ENCODE results near the gene KHDC1. TPM values are rescaled to one million over a fixed set of nuclear protein-coding genes. Genes with fewer than 3 reads are reported as not detected.

Gene KHDC1
- polyA plus RNA-seq, 1 donor (not counting 4 experiments of a cell fraction or from before 2014, with no cell fraction given): 0.55 TPM

DNA sequence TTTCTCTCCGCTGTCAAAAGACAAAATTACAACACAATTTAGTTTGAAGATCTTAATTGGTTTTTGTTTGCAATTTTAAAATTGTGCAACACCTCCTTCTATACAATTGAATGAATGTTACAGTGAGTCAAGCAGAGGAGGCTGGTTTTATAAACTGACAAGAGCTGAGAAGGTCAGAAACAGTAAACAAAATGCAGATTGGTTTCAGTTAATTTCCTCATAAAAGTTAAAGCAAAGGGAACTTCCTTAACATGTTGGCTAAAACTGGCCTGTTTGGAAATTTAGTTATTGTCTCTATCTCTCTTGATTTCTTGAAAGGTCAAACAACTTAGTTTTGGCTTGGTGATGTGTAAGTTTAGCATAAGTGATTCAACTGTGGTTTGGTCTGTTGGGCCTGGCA, 59.9 kb downstream of the KHDC1 start:
- FAIRE-seq (no peak), DNase-seq (ENCODE audit: low read depth, low spot score) (no peak)
- Histone ChIP-seq H3K9me1 (ENCODE audit: control insufficient read depth, extremely low read depth, insufficient read depth, low read length) (no peaks in the 10 kb centered on the region), H3K27ac (ENCODE audit: control insufficient read depth, insufficient read depth, low read length) (no peak overlapping the region), H3K4me3 (ENCODE audit: control insufficient read depth in 2 of 3, extremely low read depth in 1 of 3, insufficient read depth in 2 of 3, low read depth in 1 of 3, low read length in 3 of 3) (no peak overlapping the region), H4K20me1 (ENCODE audit: control insufficient read depth, extremely low read depth, insufficient read depth, low read length) (no peaks in the 10 kb centered on the region), H3K27me3 (ENCODE audit: control insufficient read depth, extremely low read depth, insufficient read depth, low read length) (no peaks in the 10 kb centered on the region), H3K4me1 (ENCODE audit: control insufficient read depth, extremely low read depth, insufficient read depth, low read length) (no peaks in the 10 kb centered on the region), H3K36me3 (ENCODE audit: control insufficient read depth in 2 of 2, extremely low read depth in 1 of 2, insufficient read depth in 2 of 2, low read length in 2 of 2) (no peaks in the 10 kb centered on the region), H3K9ac (ENCODE audit: control insufficient read depth, extremely low read depth, insufficient read depth, low read length) (no peak overlapping the region), H3K79me2 (ENCODE audit: control insufficient read depth, insufficient read depth, low read length) (no peaks in the 10 kb centered on the region), H3K4me2 (ENCODE audit: control insufficient read depth, extremely low read depth, insufficient read depth, low read depth, low read length) (no peak overlapping the region), H2AFZ (ENCODE audit: control insufficient read depth, low read length) (no peak overlapping the region), H3K9me3 (ENCODE audit: control insufficient read depth, low read depth, low read length) (no peaks in the 10 kb centered on the region)
- dilution Hi-C loops (cut with MboI; ENCODE audit: extremely low pct_ligation_motif_present, low sequenced_read_pairs): no loop called here
- no peak for TF ChIP-seq EZH2 (IDR thresholded peaks at IDR 0.05; ENCODE audit: low read length)

DNA sequence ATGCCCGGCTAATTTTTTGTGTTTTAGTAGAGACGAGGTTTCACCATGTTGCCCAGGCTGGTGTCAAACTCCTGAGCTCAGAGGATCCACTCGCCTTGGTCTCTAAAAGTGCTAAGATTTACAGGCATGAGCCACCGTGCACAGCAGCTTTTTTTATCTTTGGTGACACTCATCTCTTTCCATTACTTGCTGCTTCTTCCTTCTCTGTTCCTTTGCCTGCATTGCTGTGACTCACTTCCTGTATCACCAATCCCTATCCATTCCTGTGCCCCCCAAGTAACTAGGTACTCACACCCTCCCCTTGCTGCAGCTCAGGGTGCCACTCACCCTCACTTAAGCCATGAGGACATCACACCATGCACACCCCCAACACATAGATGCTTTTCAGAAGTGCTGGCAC, 62.3 kb downstream of the KHDC1 start:
- no peaks in the 10 kb centered on the region for H4K20me1 ChIP-seq (ENCODE audit: control insufficient read depth, extremely low read depth, insufficient read depth, low read length)
- H3K9ac ChIP-seq (ENCODE audit: control insufficient read depth, extremely low read depth, insufficient read depth, low read length): no peak overlapping the region
- H3K9me3 ChIP-seq (ENCODE audit: control insufficient read depth, low read depth, low read length): no peaks in the 10 kb centered on the region
- TF ChIP-seq EZH2 (IDR thresholded peaks at IDR 0.05; ENCODE audit: low read length): no peak
- TF ChIP-seq, protein P1, sequence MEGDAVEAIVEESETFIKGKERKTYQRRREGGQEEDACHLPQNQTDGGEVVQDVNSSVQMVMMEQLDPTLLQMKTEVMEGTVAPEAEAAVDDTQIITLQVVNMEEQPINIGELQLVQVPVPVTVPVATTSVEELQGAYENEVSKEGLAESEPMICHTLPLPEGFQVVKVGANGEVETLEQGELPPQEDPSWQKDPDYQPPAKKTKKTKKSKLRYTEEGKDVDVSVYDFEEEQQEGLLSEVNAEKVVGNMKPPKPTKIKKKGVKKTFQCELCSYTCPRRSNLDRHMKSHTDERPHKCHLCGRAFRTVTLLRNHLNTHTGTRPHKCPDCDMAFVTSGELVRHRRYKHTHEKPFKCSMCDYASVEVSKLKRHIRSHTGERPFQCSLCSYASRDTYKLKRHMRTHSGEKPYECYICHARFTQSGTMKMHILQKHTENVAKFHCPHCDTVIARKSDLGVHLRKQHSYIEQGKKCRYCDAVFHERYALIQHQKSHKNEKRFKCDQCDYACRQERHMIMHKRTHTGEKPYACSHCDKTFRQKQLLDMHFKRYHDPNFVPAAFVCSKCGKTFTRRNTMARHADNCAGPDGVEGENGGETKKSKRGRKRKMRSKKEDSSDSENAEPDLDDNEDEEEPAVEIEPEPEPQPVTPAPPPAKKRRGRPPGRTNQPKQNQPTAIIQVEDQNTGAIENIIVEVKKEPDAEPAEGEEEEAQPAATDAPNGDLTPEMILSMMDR (optimal IDR thresholded peaks at IDR 0.05 in 1 of 3, IDR thresholded peaks at IDR 0.05 in 1 of 3, conservative IDR thresholded peaks at IDR 0.05 in 1 of 3; ENCODE audit: extremely low read depth in 1 of 3, insufficient read depth in 2 of 3, low read length in 3 of 3): no peak
- H3K9me1 ChIP-seq (ENCODE audit: control insufficient read depth, extremely low read depth, insufficient read depth, low read length): no peaks in the 10 kb centered on the region
- dilution Hi-C loops (cut with MboI; ENCODE audit: extremely low pct_ligation_motif_present, low sequenced_read_pairs): no loop called here
- no peak overlapping the region for H2AFZ ChIP-seq (ENCODE audit: control insufficient read depth, low read length)
- H3K79me2 ChIP-seq (ENCODE audit: control insufficient read depth, insufficient read depth, low read length): no peaks in the 10 kb centered on the region
- H3K27me3 ChIP-seq (ENCODE audit: control insufficient read depth, extremely low read depth, insufficient read depth, low read length): no peaks in the 10 kb centered on the region
- DNase-seq (ENCODE audit: low read depth, low spot score): no peak
- H3K4me3 ChIP-seq (ENCODE audit: control insufficient read depth in 2 of 3, extremely low read depth in 1 of 3, insufficient read depth in 2 of 3, low read depth in 1 of 3, low read length in 3 of 3): no peak overlapping the region
- FAIRE-seq: no peak
- H3K4me1 ChIP-seq (ENCODE audit: control insufficient read depth, extremely low read depth, insufficient read depth, low read length): no peaks in the 10 kb centered on the region
- no peaks in the 10 kb centered on the region for H3K36me3 ChIP-seq (ENCODE audit: control insufficient read depth in 2 of 2, extremely low read depth in 1 of 2, insufficient read depth in 2 of 2, low read length in 2 of 2)
- no peak overlapping the region for H3K4me2 ChIP-seq (ENCODE audit: control insufficient read depth, extremely low read depth, insufficient read depth, low read depth, low read length)
- H3K27ac ChIP-seq (ENCODE audit: control insufficient read depth, insufficient read depth, low read length): no peak overlapping the region

DNA sequence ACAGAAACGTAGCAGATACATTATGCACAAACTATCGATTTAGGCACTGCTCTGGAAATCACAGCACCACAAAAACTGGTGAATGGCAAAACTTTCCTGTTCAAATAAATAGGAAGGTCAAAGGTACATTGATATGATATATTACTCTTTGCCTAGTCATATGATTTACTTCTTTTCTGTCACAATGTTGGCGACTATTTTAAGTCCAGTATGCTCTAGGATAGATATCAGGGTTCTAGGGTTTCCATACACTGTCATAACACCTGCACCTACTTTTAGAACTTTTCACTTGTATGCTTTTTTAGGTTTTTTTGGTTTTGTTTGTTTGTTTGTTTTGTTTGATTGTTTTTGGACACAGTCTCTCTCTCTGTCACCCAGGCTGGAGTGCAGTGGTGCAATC, 62.7 kb downstream of the KHDC1 start:
- no peak for FAIRE-seq
- TF ChIP-seq, protein P1 (optimal IDR thresholded peaks at IDR 0.05 in 1 of 3, IDR thresholded peaks at IDR 0.05 in 1 of 3, conservative IDR thresholded peaks at IDR 0.05 in 1 of 3; ENCODE audit: extremely low read depth in 1 of 3, insufficient read depth in 2 of 3, low read length in 3 of 3): no peak
- Histone ChIP-seq H3K9me1 (ENCODE audit: control insufficient read depth, extremely low read depth, insufficient read depth, low read length) (no peaks in the 10 kb centered on the region), H3K79me2 (ENCODE audit: control insufficient read depth, insufficient read depth, low read length) (no peaks in the 10 kb centered on the region), H4K20me1 (ENCODE audit: control insufficient read depth, extremely low read depth, insufficient read depth, low read length) (no peaks in the 10 kb centered on the region), H3K9ac (ENCODE audit: control insufficient read depth, extremely low read depth, insufficient read depth, low read length) (no peak overlapping the region), H3K36me3 (ENCODE audit: control insufficient read depth in 2 of 2, extremely low read depth in 1 of 2, insufficient read depth in 2 of 2, low read length in 2 of 2) (no peaks in the 10 kb centered on the region), H3K4me2 (ENCODE audit: control insufficient read depth, extremely low read depth, insufficient read depth, low read depth, low read length) (no peak overlapping the region), H3K4me3 (ENCODE audit: control insufficient read depth in 2 of 3, extremely low read depth in 1 of 3, insufficient read depth in 2 of 3, low read depth in 1 of 3, low read length in 3 of 3) (no peak overlapping the region), H3K4me1 (ENCODE audit: control insufficient read depth, extremely low read depth, insufficient read depth, low read length) (no peaks in the 10 kb centered on the region), H2AFZ (ENCODE audit: control insufficient read depth, low read length) (no peak overlapping the region), H3K27me3 (ENCODE audit: control insufficient read depth, extremely low read depth, insufficient read depth, low read length) (no peaks in the 10 kb centered on the region), H3K9me3 (ENCODE audit: control insufficient read depth, low read depth, low read length) (no peaks in the 10 kb centered on the region), H3K27ac (ENCODE audit: control insufficient read depth, insufficient read depth, low read length) (no peak overlapping the region)
- no peak for DNase-seq (ENCODE audit: low read depth, low spot score)
- dilution Hi-C loops (cut with MboI; ENCODE audit: extremely low pct_ligation_motif_present, low sequenced_read_pairs): no loop called here

Measured in keratinocyte (primary cell).